ENCODE measurements around the gene COL4A1. TPM values are rescaled to one million over a fixed set of nuclear protein-coding genes. Genes with fewer than 3 reads are reported as not detected.

Gene COL4A1
- total RNA-seq, 2 experiments from 2014 or later, result 0.08 to 0.16 TPM

DNA sequence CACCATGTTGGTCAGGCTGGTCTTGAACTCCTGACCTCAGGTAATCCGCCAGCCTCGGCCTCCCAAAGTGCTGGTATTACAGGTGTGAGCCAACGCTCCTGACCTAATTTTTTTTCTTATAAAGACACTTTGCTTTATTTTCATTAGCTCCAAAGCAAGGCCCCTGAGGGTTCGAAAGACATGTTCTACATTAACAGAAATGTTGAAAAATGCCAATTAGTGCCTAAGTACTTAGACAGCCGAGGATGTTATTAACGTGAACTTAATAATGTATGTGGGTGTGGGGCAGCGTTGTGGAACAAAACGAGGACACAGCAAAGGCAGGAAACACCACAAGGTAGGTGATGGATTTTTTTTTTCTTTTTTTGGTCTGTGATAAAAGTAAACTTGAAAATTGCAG, 82.4 kb downstream of the COL4A1 start:
- H3K9me3 ChIP-seq (ENCODE audit: control insufficient read depth in 1 of 2, insufficient read depth in 1 of 2, low read length in 2 of 2), result no peaks in the 10 kb centered on the region
- no peaks in the 10 kb centered on the region for H3K36me3 ChIP-seq (ENCODE audit: insufficient read depth, low read length)
- TF ChIP-seq, protein P1, sequence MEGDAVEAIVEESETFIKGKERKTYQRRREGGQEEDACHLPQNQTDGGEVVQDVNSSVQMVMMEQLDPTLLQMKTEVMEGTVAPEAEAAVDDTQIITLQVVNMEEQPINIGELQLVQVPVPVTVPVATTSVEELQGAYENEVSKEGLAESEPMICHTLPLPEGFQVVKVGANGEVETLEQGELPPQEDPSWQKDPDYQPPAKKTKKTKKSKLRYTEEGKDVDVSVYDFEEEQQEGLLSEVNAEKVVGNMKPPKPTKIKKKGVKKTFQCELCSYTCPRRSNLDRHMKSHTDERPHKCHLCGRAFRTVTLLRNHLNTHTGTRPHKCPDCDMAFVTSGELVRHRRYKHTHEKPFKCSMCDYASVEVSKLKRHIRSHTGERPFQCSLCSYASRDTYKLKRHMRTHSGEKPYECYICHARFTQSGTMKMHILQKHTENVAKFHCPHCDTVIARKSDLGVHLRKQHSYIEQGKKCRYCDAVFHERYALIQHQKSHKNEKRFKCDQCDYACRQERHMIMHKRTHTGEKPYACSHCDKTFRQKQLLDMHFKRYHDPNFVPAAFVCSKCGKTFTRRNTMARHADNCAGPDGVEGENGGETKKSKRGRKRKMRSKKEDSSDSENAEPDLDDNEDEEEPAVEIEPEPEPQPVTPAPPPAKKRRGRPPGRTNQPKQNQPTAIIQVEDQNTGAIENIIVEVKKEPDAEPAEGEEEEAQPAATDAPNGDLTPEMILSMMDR (IDR thresholded peaks at IDR 0.05), result no peak
- no peaks in the 10 kb centered on the region for H3K36me3 Mint-ChIP-seq (ENCODE audit: low read depth)
- H3K4me3 ChIP-seq (ENCODE audit: low read length), result no peak overlapping the region
- POLR2A ChIA-PET, result no interaction called here
- H3K27me3 Mint-ChIP-seq, result peaks cover 20% of the 10 kb centered on the region
- no peak overlapping the region for H3K27ac Mint-ChIP-seq
- H3K9me3 Mint-ChIP-seq, result no peaks in the 10 kb centered on the region
- intact Hi-C loops (cut with DNase I, micrococcal nuclease), result loop anchor here (5.0 to 10.0 kb wide), 4 partner anchors 590 to 1262 kb away; no protein-coding TSS in a partner anchor
- ATAC-seq (ENCODE audit: poor library complexity) (no peak), DNase-seq (no peak)
- no peaks in the 10 kb centered on the region for H3K4me1 ChIP-seq (ENCODE audit: insufficient read depth, low read length)
- H3K4me1 Mint-ChIP-seq (ENCODE audit: low read depth), result no peaks in the 10 kb centered on the region
- CTCF ChIA-PET, result no interaction called here
- no peak overlapping the region for H3K4me3 Mint-ChIP-seq
- no peak overlapping the region for H3K27ac ChIP-seq (ENCODE audit: low read depth in 1 of 2, low read length in 2 of 2)
- H3K27me3 ChIP-seq (ENCODE audit: control insufficient read depth in 1 of 2, insufficient read depth in 2 of 2, low read length in 2 of 2), result peaks cover 0 to 3% of the 10 kb centered on the region in 2 experiments

DNA sequence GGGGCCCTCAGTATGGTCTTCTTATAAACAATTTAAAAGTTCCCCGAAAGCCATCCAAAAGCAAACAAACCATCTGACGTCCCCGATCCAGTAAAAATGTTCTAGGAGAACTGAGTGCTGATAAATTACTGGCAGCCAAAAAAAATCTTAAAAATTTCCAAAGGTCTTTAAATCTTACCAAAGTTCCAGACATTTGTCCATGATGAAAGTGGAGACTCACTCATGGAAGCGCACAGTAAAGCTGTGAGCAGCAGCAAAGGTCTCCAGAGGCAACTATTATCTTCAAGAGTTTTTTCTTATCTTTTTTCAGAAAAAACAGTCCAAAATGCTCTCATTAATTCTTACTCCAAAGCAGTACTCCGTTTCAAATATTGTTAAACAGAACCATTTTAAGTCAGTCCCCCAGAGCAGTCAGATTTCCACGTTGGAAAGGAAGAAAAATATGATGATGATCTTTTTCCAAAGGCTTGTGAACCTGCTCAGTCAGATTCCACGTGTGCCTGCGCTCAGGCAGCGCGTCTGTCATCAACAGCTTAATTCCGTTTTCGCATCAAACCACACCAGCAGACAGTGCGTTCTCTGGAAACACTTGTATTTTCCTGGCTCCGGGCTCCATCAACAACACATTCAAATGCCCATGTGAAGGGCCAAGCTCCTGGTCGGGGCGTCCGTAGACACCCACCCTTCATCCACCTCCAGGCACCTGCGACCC, 85.4 kb downstream of the COL4A1 start:
- no peaks in the 10 kb centered on the region for H3K36me3 Mint-ChIP-seq (ENCODE audit: low read depth)
- H3K4me3 ChIP-seq (ENCODE audit: low read length), result no peak overlapping the region
- ATAC-seq (ENCODE audit: poor library complexity), result no peak
- no peak overlapping the region for H3K27ac Mint-ChIP-seq
- ChIA-PET CTCF (no interaction called here), POLR2A (no interaction called here)
- TF ChIP-seq, protein P1 (IDR thresholded peaks at IDR 0.05), result no peak
- H3K36me3 ChIP-seq (ENCODE audit: insufficient read depth, low read length), result no peaks in the 10 kb centered on the region
- H3K9me3 Mint-ChIP-seq, result no peaks in the 10 kb centered on the region
- H3K9me3 ChIP-seq (ENCODE audit: control insufficient read depth in 1 of 2, insufficient read depth in 1 of 2, low read length in 2 of 2), result no peaks in the 10 kb centered on the region
- H3K4me3 Mint-ChIP-seq, result no peak overlapping the region
- H3K4me1 ChIP-seq (ENCODE audit: insufficient read depth, low read length), result no peaks in the 10 kb centered on the region
- intact Hi-C loops (cut with DNase I, micrococcal nuclease), result loop anchor here (1.0 to 10.0 kb wide), 5 partner anchors 191 to 1259 kb away; no protein-coding TSS in a partner anchor
- H3K27me3 Mint-ChIP-seq, result peaks cover 37% of the 10 kb centered on the region
- H3K27me3 ChIP-seq (ENCODE audit: control insufficient read depth in 1 of 2, insufficient read depth in 2 of 2, low read length in 2 of 2), result peaks cover 3 to 4% of the 10 kb centered on the region in 2 experiments
- no peaks in the 10 kb centered on the region for H3K4me1 Mint-ChIP-seq (ENCODE audit: low read depth)
- H3K27ac ChIP-seq (ENCODE audit: low read depth in 1 of 2, low read length in 2 of 2), result no peak overlapping the region
- no peak for DNase-seq

DNA sequence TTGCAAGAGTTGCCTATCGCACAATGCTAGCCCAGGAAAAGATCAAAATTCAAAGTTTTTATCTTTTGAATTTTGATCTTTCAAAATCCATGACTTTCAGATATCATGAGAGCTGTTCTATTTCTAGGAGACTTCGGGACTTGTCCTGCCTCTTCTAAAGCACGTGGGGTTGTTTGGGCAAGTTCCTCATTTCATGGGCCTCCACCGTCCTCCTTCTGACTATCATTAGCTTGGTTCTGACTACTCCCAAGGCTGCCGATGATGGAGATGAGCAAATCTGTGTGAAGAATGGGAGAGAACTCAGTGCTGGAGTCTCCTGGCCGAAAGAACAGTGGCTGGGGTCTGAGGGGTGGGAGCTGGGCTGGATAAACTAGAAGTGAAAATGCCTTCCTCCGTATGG, 86.5 kb downstream of the COL4A1 start:
- Histone ChIP-seq H3K9me3 (ENCODE audit: control insufficient read depth in 1 of 2, insufficient read depth in 1 of 2, low read length in 2 of 2) (no peaks in the 10 kb centered on the region), H3K27ac (ENCODE audit: low read depth in 1 of 2, low read length in 2 of 2) (no peak overlapping the region), H3K4me1 (ENCODE audit: insufficient read depth, low read length) (no peaks in the 10 kb centered on the region), H3K36me3 (ENCODE audit: insufficient read depth, low read length) (no peaks in the 10 kb centered on the region), H3K27me3 (ENCODE audit: control insufficient read depth in 1 of 2, insufficient read depth in 2 of 2, low read length in 2 of 2) (peaks cover 3 to 6% of the 10 kb centered on the region in 2 experiments), H3K4me3 (ENCODE audit: low read length) (no peak overlapping the region)
- ATAC-seq (ENCODE audit: poor library complexity), result no peak
- Mint-ChIP-seq H3K27me3 (peaks cover 37% of the 10 kb centered on the region), H3K36me3 (ENCODE audit: low read depth) (no peaks in the 10 kb centered on the region), H3K4me3 (no peak overlapping the region), H3K9me3 (no peaks in the 10 kb centered on the region), H3K4me1 (ENCODE audit: low read depth) (no peaks in the 10 kb centered on the region), H3K27ac (no peak overlapping the region)
- TF ChIP-seq, protein P1 (IDR thresholded peaks at IDR 0.05), result no peak
- ChIA-PET POLR2A (interaction anchor here (0.6 kb wide), 1 partner anchor 308 kb away, joined by 3 read pairs; no protein-coding TSS in a partner anchor), CTCF (no interaction called here)
- DNase-seq, result no peak
- intact Hi-C loops (cut with DNase I, micrococcal nuclease), result loop anchor here (5.0 to 10.0 kb wide), 4 partner anchors 594 to 1258 kb away; no protein-coding TSS in a partner anchor

Measured in CD4-positive, alpha-beta T cell (primary cell).